GM20431 (cell line): ENCODE measurements around the gene C2orf66.

Experiments used
- in situ Hi-C: fragments of 300-500 bp; cut with MseI, MboI; formaldehyde crosslinking; loops from one replicate; pipeline ENCODE4 v1.15.0; 2020; ENCODE audit warnings: low sequenced_read_pairs; ENCODE audit not compliant: unreplicated experiment

C2orf66 gene

DNA sequence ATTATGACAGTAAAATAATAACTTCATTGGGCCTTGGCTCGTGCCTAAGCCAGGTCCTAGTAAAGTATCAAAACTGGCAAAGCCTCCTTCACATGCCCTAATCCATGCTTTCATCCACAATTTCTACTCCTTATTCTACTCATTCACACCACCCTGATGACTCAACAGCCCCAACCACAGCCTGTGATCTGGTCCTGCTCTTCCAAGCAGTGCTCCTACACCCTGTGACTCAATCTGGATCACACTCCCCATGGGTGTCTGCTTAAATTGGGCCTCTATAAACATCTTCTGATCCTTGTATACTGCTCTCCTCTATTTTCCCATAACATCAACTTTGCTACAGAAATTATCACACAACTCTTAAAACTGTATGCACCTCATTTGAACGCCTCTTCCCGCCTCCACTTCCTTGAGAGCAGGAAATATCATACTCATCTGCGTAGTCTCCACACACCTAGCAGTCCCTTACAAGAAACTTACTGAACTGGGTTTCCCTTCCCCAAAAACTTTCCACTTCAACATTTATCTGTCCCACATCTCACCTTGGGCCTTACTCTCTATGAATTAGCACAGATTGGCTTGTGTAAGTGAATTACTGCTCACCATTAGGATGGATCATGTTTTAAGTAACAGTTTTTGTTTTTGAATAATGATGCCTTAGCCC is 25.6 kb downstream of the C2orf66 start:
- in situ Hi-C loops, result no loop called here

DNA sequence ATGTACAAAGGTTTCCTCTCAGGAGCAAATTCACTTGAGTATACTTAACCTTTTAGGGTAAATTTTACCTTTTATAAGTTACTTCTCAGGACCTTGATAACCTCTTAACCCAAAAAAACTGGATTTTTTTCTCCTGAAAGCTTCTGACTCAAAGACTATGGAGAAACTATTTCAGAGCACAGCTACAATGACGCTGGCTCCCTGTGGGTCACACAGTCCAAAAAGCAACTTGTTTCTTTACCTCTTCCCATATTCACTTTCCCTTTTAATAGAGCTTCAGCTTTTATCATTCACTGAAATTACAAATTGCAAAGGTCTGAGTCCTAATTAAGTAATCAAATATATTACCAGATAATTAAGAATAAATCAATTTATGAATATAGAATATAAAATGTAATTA is 42.1 kb downstream of the C2orf66 start:
- in situ Hi-C loops, result no loop called here

DNA sequence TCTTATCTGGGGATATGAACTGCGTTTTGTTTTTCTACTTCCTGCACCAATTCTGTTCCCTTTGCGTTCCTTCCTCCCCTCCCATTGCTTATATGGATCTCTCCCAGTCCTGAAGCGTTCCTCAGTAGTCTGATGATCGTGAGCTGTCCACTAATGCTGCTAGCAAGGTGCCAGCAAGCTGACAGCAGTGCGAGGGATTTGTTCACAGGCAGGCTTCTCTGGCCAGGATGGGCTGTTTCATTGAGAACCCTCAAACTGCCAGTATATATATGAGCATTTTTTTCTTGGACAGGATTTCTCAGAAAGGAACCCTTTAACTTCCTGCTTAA is 49.8 kb downstream of the C2orf66 start:
- in situ Hi-C loops, result no loop called here

DNA sequence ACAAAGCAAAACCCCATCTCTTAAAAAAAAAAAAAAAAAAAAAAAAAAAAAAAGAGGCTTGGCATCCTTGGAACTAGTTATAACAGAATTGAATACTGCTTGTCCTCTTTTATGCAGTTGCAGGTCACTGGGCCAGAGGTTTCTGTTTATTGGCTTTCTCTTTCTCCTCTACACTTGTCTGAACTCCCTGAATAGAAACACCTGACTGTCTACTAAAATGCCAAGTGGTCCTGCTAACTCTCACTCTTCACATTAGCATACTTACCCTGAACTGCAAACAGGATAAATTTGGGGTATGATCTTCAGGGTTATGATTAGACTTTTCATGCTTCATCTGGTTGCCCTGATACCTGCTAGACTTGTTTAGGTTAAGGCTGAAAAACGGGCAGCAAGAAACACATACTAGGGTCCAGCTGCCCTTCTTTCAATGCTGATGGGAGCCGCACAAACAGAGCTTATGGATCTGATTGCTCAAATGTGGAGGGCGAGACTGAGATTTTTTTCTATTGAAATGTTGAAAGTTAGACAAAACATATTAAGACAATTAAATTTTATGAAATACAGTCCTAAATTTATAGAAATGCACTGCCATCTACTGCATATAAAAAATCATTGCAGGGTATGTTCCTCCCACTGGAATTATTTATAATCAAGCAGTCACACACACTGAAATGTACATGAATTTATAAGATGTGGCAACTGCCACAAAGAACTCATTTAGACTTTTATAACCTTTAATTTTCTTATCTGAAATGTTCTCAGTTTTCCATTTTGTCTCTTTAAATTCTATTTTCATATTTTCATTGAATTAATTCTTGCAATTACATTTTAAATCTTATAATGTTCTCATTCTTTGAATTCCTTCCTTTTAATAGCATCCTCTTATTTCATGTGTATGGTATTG is 50.4 kb downstream of the C2orf66 start:
- in situ Hi-C loops, result no loop called here
